HG02970 (cell line): ENCODE measurements around the gene LRCOL1.

Experiments used
- ATAC-seq: cut with Tn5 transposase; IDR thresholded peaks from one replicate; pipeline ENCODE4 v1.9.1; 2021; ENCODE audit warnings: mild to moderate bottlenecking, moderate library complexity, moderate number of reproducible peaks; ENCODE audit not compliant: unreplicated experiment, low FRiP score

LRCOL1 gene

GRCh38 chr12:132586929-132587328 lies 23.5 kb downstream of the LRCOL1 start:
- no peak for ATAC-seq

DNA sequence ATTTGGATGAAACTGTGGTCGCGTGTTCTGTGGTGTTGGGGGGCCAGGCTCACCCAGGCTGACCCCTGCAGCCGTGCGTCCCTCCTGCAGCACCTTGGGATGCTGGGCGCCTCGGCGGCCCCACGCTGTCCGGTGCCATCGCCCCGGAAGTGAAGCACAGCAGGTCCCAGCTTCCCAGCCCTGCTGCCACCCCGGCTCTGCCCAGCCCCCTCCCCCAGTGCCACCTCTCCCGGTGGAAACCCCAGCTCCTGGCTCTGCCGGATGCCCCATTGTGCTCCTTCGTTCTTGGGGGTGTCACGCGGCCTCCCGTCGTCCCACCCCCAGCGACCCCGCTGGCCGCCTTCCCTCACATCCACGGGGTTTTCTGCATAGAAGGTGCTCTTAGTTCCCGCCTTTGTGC lies 25.2 kb downstream of the LRCOL1 start:
- no peak for ATAC-seq

GRCh38 chr12:132584429-132584828 lies 26.0 kb downstream of the LRCOL1 start:
- ATAC-seq: no peak

- ATAC-seq: no peak
These were observed 26.6 kb downstream of the LRCOL1 start for GRCh38 chr12:132583736-132584135.

GRCh38 chr12:132583411-132583710 lies 27.0 kb downstream of the LRCOL1 start:
- no peak for ATAC-seq

DNA sequence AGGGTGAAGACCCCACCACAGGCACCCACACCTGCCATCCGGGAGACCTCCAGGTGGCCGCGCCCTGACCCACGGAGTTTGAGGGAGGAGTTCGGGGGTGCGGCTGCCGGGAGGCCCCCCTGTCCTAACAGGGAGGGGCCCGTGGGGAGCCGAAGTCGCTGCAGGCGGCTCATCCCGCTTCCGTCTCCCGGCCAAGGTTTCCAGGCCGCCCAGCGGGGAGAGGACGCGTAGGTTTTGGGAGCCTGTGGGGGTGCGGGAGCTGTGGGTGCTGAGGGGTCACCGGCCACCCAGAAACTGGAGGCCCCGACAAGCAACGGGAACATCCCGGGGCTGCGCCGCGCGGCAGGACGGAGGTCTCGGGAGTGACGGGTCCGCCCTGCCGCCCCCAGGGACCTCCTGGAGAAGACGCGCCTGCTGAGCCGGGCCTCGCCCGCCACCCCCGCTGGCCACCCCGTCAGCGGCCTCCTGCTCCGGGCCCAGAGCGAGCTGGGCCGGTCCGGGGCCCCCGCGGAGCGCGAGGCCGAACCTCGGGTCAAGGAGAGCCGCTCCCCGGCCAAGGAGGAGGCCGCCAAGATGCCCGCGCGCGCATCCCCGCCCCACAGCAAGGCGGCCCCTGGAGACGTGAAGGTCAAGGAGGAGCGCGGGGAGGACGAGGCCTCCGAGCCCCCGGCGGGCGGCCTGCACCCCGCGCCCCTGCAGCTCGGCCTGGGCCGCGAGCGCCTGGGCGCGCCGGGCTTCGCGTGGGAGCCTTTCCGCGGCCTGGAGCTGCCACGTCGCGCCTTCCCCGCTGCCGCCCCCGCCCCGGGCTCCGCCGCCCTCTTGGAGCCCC lies 27.6 kb downstream of the LRCOL1 start:
- ATAC-seq: no peak

DNA sequence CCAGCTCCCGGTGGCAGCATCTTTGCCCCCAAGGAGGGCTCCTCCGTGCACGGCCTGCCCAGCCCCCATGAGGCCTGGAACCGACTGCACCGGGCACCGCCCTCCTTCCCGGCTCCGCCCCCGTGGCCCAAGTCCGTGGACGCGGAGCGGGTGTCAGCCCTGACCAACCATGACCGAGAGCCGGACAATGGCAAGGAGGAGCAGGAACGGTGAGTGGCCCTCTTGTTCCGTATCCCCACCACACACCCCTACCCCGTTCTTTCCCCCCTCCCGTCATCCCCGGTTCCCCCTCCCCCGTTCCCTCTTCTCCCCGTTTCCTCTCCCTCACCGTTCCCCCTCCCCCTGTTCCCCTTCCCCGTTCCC lies 28.3 kb downstream of the LRCOL1 start:
- ATAC-seq: no peak

DNA sequence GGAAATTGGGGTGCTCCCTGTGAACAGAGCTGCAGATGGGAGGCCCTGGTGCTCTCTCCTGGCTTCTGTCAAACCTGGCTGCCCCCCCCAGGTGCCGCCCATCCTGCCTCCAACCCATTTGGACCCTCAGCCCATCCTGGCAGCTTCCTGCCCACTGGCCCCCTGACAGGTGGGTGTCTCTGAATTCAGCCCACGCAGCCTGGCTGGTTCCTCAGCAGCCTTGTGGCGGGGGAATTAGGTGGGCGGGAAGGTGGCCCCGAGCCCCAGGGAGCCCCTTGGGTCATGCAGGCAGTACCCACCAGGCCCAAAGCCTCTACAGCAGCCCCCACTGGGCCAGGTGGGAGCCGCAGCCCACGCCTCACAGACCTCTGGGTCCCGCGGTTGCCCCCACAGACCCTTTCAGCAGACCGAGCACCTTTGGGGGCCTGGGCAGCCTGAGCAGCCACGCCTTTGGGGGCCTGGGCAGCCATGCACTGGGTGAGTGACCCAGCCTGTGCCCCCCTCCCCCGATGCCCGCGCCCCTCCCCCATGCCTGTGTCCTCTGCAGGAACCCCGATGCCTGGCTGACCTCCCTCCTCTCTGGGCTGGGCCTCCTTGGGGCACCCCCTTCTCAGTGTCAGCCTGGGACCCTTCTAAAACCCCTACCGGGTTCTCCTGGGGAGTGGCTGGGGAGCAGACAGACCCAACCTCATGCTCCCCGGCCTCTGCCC lies 28.9 kb downstream of the LRCOL1 start:
- no peak for ATAC-seq

GRCh38 chr12:132580701-132581292 lies 29.6 kb downstream of the LRCOL1 start:
- no peak for ATAC-seq

DNA sequence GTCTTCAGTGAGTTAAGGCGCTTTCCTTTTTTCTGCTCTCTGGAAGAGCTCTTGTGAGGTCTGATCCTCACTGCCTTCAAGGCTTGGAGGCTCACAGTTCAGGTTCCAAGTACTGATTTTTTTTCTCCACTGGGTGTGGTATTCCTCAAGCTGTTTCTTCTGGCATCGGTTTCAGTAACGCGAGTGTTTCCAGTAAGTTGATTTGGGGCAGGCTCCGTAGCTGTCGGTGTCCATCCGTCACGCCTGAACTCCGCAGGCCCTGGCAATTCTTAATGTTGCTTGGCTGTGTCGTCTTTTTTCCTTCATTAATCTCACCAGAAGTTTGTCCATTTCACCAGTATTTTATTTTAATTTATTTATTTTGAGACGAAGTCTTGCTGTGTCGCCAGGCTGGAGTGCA lies 30.6 kb downstream of the LRCOL1 start:
- no peak for ATAC-seq

DNA sequence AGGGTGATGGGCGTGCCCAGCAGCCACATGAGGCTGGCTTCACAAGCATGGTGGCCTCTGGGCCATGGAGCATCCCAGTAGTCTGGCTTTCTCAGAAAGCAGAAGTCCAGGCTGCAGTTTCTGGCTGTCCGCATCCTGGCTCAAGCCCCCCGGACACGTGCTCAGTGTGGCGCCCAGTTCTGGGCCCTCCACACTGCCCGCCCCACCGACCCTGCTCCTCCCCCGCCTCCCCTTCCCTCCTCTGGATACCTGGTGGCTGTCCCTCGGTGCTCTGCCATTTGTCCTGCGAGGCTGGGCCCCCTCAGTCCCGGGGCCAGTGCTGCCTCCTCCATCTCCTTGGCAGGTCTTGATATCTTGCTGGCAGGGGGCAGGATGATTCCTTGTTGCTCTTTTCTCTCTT lies 31.6 kb downstream of the LRCOL1 start:
- no peak for ATAC-seq

GRCh38 chr12:132578118-132578517 lies 32.3 kb downstream of the LRCOL1 start:
- no peak for ATAC-seq

DNA sequence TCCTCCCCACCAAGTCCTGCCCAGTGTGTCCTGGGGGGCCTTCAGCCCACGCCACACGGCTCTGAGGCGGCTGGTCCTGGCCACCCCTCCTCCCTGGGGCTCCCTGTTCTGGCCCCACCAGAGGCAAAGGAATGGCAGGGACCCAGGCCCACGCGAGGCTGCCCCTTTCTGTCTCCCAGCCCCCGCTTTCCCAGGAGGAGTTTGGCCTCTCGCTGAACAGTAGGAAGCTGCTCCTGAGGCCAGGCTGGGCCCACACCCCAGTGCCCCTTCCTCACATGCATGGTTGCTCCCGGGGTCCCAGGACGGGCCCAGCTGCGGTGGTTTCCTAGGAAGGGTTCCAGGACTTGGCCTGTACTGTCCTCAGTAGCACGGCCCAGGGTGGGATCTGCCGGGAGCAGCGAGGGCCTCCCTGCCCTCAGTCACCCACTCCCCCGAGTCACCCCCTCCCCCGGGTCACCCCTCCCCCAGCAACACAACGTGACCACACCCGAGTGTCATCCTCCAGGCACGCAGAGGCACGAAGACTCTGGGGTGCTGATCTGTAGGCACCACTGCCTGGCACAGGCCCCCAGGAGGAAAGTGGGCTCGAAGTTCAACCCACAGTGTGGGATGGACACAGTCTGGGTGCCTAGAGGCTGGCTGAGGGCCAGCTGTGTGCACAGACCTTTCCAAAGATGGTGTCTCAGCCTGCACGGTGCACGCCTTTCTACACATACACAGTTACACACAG lies 33.0 kb downstream of the LRCOL1 start:
- ATAC-seq: no peak

GRCh38 chr12:132576701-132577100 lies 33.7 kb downstream of the LRCOL1 start:
- ATAC-seq: no peak

DNA sequence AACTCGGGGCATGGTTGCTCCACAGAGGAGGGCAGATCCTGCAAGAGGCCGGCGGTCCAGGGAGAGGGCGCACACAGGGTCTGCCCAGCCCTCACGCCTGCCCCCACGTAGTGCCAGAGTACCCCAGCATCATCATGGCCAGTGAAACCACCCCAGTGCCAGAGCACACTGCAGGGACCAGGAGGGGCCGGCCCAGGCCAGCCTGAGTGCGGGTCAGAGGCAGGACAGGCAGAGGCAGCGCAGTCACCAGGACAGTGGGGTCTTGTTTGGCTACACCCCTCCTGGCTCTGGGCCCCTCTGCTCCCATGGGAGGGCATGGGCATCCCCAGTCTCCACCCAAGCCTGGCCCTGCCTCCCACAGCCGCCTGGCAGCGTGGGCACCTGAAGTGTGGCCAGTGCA lies 34.7 kb downstream of the LRCOL1 start:
- ATAC-seq: no peak

DNA sequence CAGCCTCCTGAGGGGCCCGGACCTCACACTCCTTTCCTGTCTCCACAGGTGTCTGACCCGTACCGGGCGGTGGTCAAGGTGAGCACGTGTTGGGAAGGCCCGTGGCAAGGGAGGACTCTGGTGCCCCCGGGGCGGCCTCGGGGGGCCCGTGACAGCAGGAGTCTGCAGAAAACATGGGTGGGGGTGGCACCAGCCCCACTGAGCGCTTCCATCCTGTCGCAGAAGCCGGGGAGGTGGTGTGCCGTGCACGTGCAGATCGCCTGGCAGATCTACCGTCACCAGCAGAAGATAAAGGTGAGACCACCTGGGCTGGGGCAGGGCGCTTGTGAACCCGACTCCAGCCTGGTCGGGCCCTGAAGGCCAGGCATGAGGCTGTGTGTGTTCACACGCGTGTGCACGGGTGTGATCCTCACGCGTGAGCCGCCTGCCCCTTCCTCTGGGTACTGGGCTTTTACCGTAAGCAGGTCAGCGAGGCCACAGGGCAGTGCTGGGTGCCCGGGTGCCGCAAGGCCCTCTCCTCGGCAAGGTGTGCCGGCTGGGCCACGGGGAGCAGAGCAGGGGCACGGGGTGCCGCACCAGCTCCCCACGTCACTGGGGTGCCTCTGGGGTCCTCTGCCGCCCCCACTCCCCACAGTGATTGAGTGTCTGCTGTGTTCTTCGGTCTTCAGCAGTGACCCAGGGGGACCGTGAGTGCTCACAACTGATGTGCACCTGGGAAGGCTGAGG lies 35.9 kb downstream of the LRCOL1 start:
- no peak for ATAC-seq

GRCh38 chr12:132572801-132573760 lies 37.3 kb downstream of the LRCOL1 start:
- ATAC-seq: no peak

DNA sequence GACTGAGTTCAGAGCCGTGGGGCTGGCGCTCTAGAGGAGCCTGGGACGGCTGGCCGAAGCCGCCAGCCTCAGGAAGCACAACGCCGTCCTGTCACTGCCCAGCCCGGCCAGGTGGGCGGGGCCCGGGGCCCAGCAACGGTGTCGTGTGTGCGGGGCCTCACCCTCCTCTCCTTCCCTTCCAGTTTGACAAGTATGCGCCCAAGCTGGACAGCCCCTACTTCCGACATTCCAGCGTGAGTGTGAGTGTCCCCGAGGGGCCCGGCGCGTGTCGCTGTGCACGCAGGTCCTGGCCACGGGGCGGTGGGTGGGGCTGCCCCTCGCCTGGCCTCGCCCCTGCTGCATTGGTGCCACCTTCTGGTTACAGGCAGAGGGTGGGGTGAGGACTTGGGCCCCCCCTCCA lies 38.3 kb downstream of the LRCOL1 start:
- no peak for ATAC-seq

DNA sequence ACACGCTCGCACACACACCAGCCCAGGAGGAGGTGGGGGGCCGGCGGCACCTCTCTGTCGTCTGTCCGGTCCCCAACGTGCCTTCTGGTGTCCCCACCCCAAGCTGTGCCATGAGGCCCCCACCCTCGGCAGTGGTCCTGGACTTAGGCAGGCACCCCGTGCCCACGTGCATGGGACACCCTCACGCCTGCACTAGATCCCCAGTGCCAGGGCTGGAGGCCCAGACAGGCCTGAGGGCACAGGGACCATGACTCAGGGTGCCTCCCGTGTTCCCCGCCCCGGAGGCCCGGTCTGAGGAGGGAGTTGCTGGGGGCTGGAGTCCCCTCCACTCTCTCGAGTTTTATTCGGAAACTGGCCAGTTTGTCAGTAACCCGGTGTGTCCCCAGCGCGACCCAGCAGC lies 38.8 kb downstream of the LRCOL1 start:
- no peak for ATAC-seq
